ENCODE measurements around the gene LGSN. TPM values are rescaled to one million over a fixed set of nuclear protein-coding genes. Genes with fewer than 3 reads are reported as not detected.
"Not testable (repeated sequence)": the region's sequence is repeated elsewhere in the genome, so short reads cannot be mapped to it uniquely, and the experiment has no call there.

LGSN gene
- total and polyA plus RNA-seq, 2 of the 13 experiments (the other 11 are each of a cell fraction or from before 2014, with no cell fraction given) = 0.13 to 0.63 TPM

GRCh38 chr6:63362500-63363120 is 42.8 kb upstream of the LGSN start (continued):
- TF ChIP-seq BRD4 (CRISPR knock-in tag; IDR thresholded peaks at IDR 0.05) = 0 out of 2 replicates have a peak, but pooled peaks have one; percentile 73
- TF ChIP-seq ZNF574 (CRISPR knock-in tag; IDR thresholded peaks at IDR 0.05) = peak; percentile 69
- TF ChIP-seq ZNF501 (CRISPR knock-in tag; IDR thresholded peaks at IDR 0.05) = peak; percentile 84
- TF ChIP-seq DNMT1 (CRISPR knock-in tag; IDR thresholded peaks at IDR 0.05) = 0 out of 2 replicates have a peak, but pooled peaks have one; percentile 10
- TF ChIP-seq EP300 (IDR thresholded peaks at IDR 0.05; ENCODE audit: low read depth in 2 of 2, low read length in 2 of 2) = peak in 1 of 2 experiments; percentile 57; a peak in 1 of 4 replicates
- TF ChIP-seq EP300 (CRISPR knock-in tag; IDR thresholded peaks at IDR 0.05; ENCODE audit: borderline replicate concordance); CREM (CRISPR knock-in tag; IDR thresholded peaks at IDR 0.05): not testable (repeated sequence)
- TF ChIP-seq ZBTB10 (CRISPR knock-in tag; IDR thresholded peaks at IDR 0.05; ENCODE audit: borderline replicate concordance) = 0 out of 2 replicates have a peak, but pooled peaks have one; percentile 52
- 0 out of 2 replicates have a peak, but pooled peaks have one; percentile 46 for TF ChIP-seq ZNF292 (CRISPR knock-in tag; IDR thresholded peaks at IDR 0.05; ENCODE audit: borderline replicate concordance, low read depth)
- TF ChIP-seq ZNF446 (CRISPR knock-in tag; IDR thresholded peaks at IDR 0.05) = 0 out of 2 replicates have a peak, but pooled peaks have one; percentile 24
- TF ChIP-seq RXRA (CRISPR knock-in tag; IDR thresholded peaks at IDR 0.05) = 0 out of 2 replicates have a peak, but pooled peaks have one; percentile 50
- peak; percentile 47; the same call in 1 of the 2 replicates for TF ChIP-seq CREM (IDR thresholded peaks at IDR 0.05)
- TF ChIP-seq DMAP1 (CRISPR knock-in tag; IDR thresholded peaks at IDR 0.05) = peak; percentile 30; the same call in 1 of the 2 replicates
- TF ChIP-seq, protein P1, sequence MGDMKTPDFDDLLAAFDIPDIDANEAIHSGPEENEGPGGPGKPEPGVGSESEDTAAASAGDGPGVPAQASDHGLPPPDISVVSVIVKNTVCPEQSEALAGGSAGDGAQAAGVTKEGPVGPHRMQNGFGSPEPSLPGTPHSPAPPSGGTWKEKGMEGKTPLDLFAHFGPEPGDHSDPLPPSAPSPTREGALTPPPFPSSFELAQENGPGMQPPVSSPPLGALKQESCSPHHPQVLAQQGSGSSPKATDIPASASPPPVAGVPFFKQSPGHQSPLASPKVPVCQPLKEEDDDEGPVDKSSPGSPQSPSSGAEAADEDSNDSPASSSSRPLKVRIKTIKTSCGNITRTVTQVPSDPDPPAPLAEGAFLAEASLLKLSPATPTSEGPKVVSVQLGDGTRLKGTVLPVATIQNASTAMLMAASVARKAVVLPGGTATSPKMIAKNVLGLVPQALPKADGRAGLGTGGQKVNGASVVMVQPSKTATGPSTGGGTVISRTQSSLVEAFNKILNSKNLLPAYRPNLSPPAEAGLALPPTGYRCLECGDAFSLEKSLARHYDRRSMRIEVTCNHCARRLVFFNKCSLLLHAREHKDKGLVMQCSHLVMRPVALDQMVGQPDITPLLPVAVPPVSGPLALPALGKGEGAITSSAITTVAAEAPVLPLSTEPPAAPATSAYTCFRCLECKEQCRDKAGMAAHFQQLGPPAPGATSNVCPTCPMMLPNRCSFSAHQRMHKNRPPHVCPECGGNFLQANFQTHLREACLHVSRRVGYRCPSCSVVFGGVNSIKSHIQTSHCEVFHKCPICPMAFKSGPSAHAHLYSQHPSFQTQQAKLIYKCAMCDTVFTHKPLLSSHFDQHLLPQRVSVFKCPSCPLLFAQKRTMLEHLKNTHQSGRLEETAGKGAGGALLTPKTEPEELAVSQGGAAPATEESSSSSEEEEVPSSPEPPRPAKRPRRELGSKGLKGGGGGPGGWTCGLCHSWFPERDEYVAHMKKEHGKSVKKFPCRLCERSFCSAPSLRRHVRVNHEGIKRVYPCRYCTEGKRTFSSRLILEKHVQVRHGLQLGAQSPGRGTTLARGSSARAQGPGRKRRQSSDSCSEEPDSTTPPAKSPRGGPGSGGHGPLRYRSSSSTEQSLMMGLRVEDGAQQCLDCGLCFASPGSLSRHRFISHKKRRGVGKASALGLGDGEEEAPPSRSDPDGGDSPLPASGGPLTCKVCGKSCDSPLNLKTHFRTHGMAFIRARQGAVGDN (CRISPR knock-in tag; IDR thresholded peaks at IDR 0.05) = peak; percentile 66
- TF ChIP-seq ZNF724P (CRISPR knock-in tag; IDR thresholded peaks at IDR 0.05; ENCODE audit: borderline replicate concordance) = 0 out of 2 replicates have a peak, but pooled peaks have one; percentile 50
- TF ChIP-seq, protein P2, sequence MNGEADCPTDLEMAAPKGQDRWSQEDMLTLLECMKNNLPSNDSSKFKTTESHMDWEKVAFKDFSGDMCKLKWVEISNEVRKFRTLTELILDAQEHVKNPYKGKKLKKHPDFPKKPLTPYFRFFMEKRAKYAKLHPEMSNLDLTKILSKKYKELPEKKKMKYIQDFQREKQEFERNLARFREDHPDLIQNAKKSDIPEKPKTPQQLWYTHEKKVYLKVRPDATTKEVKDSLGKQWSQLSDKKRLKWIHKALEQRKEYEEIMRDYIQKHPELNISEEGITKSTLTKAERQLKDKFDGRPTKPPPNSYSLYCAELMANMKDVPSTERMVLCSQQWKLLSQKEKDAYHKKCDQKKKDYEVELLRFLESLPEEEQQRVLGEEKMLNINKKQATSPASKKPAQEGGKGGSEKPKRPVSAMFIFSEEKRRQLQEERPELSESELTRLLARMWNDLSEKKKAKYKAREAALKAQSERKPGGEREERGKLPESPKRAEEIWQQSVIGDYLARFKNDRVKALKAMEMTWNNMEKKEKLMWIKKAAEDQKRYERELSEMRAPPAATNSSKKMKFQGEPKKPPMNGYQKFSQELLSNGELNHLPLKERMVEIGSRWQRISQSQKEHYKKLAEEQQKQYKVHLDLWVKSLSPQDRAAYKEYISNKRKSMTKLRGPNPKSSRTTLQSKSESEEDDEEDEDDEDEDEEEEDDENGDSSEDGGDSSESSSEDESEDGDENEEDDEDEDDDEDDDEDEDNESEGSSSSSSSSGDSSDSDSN (CRISPR knock-in tag; IDR thresholded peaks at IDR 0.05) = peak; percentile 41
- TF ChIP-seq NCOA2 (CRISPR knock-in tag; IDR thresholded peaks at IDR 0.05) = peak; percentile 26; the same call in 1 of the 2 replicates

Measured in HepG2 (cell line).